ENCODE measurements around the gene CREBRF.
"Not testable (repeated sequence)": the region's sequence is repeated elsewhere in the genome, so short reads cannot be mapped to it uniquely, and the experiment has no call there.

Gene CREBRF

DNA sequence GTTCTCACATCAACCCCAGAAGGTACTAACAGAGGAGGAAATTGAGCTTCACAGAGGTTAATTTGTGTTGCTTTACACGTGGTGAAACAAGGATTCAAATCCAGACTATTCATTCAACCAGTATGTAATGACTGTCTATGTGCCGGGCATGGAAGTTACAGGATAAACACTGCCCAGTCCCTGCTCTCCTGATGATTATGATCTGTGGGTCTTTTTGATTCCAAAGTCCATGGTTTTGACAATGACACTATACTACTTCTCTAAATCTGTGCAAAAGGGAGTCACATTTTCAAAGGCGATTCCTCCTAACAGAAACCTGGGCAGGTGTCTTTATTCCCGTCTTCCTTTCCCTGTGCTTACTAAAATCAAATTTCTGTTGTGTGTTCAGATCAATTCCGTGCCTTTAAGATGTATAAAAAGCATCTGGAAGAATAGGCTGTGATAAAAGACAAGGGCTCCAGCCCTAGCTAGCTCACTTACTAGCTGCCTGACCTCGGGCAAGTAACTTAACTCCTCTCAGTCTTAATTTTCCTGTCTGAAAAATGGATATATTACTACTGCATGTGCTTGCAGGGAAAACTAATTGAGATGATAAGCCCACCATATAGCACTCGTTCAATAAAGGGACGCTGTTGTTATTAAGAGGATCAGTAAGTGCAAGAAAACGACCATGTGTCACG, 970 bp upstream of the CREBRF start:
- no peaks in the 10 kb centered on the region for H3K27me3 ChIP-seq (ENCODE audit: insufficient read depth, low read length)
- no peaks in the 10 kb centered on the region for H3K36me3 ChIP-seq (ENCODE audit: insufficient read depth, low read length)
- peaks cover 15% of the 10 kb centered on the region for H3K4me1 ChIP-seq (ENCODE audit: control insufficient read depth, insufficient read depth, low read length, unreplicated experiment)
- peaks cover 8% of the 10 kb centered on the region for H3K79me2 ChIP-seq (ENCODE audit: control insufficient read depth, insufficient read depth, low read length, unreplicated experiment)
- H3K27ac ChIP-seq (ENCODE audit: low read depth, low read length) = no peak overlapping the region
- H2AFZ ChIP-seq (ENCODE audit: low read length, unreplicated experiment) = peak overlapping the region; percentile 66
- H3K4me3 ChIP-seq (ENCODE audit: low read depth, low read length) = peak overlapping the region; percentile 84

GRCh38 chr5:173055722-173055982, 500 bp upstream of the CREBRF start:
- H2AFZ ChIP-seq (ENCODE audit: low read length, unreplicated experiment) = peak overlapping the region; percentile 66
- H3K27ac ChIP-seq (ENCODE audit: low read depth, low read length) = no peak overlapping the region
- H3K27me3 ChIP-seq (ENCODE audit: insufficient read depth, low read length) = no peaks in the 10 kb centered on the region
- H3K4me3 ChIP-seq (ENCODE audit: low read depth, low read length) = peak overlapping the region; percentile 84
- H3K4me1 ChIP-seq (ENCODE audit: control insufficient read depth, insufficient read depth, low read length, unreplicated experiment) = peaks cover 15% of the 10 kb centered on the region
- peaks cover 8% of the 10 kb centered on the region for H3K79me2 ChIP-seq (ENCODE audit: control insufficient read depth, insufficient read depth, low read length, unreplicated experiment)
- H3K36me3 ChIP-seq (ENCODE audit: insufficient read depth, low read length) = no peaks in the 10 kb centered on the region

DNA sequence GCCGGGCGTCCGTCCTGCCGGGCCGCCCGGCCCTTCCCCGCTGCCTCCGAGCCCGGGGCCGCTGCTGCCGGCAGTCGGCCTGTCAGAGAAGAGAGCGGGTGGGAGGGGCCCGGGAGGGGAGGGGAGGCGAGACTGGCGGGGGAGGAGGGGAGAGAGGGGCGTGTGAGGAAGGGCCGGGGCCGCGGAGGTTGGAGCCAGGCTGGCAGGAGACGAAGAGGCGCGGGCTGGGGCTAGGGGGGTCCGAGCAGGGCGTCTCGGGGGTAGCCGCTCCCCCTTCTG, 570 bp downstream of the CREBRF start:
- Histone ChIP-seq H3K79me2 (ENCODE audit: control insufficient read depth, insufficient read depth, low read length, unreplicated experiment) (peaks cover 8% of the 10 kb centered on the region), H2AFZ (ENCODE audit: low read length, unreplicated experiment) (no peak overlapping the region), H3K4me1 (ENCODE audit: control insufficient read depth, insufficient read depth, low read length, unreplicated experiment) (peaks cover 10% of the 10 kb centered on the region), H3K36me3 (ENCODE audit: insufficient read depth, low read length) (no peaks in the 10 kb centered on the region), H3K4me3 (ENCODE audit: low read depth, low read length) (peak overlapping the region; percentile 84), H3K27ac (ENCODE audit: low read depth, low read length) (peak overlapping the region; percentile 82), H3K27me3 (ENCODE audit: insufficient read depth, low read length) (no peaks in the 10 kb centered on the region)

DNA sequence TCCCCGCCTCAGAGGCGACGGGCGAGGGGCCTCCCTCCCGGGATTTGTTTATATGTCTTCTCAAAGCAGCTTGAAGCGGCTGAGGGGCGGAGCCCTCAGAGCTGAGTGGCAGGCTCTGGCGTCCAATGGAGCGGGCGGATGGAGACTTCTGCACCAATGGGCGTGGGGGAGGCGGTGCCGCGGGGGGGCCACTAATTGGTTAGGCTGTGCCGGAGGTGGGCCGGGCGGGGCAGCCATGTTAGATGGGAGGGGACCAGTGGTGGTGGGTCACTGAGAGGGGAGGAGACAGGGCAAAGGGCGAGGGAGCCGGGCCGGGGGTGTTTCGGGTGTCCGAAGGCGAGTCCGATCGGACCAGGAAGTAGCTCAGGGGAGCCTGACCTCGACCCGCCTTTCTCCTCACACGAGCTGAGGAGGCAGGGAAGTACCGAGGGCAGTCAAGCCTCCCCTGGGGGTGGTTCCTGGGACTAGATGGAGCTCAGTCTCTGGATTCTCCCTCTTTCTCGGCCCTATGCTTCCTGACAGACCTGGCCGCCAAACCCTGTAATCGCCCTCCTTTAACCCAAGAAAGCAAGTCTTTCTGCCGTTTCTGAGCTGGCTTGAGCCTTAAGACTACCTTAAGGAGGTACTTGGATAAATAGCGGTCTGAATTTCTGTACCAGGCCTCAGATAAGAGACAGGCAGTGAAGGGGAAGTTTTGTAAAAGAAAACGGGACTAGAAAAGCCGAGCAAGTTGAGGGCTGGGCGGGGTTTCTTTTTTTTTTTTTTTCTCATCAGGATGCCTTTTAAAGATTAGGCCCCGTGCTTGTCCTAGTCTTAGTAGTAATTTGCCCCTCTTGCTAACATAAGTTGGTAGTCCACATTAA, 1.1 kb downstream of the CREBRF start:
- peak overlapping the region; percentile 85 for H2AFZ ChIP-seq (ENCODE audit: low read length, unreplicated experiment)
- H3K4me1 ChIP-seq (ENCODE audit: control insufficient read depth, insufficient read depth, low read length, unreplicated experiment) = peaks cover 4% of the 10 kb centered on the region

GRCh38 chr5:173062141-173062540, 6.0 kb downstream of the CREBRF start:
- peaks cover 8% of the 10 kb centered on the region for H3K4me1 ChIP-seq (ENCODE audit: control insufficient read depth, insufficient read depth, low read length, unreplicated experiment)
- no peaks in the 10 kb centered on the region for H3K36me3 ChIP-seq (ENCODE audit: insufficient read depth, low read length)
- peaks cover 8% of the 10 kb centered on the region for H3K79me2 ChIP-seq (ENCODE audit: control insufficient read depth, insufficient read depth, low read length, unreplicated experiment)
- no peak overlapping the region for H2AFZ ChIP-seq (ENCODE audit: low read length, unreplicated experiment)
- H3K4me3 ChIP-seq (ENCODE audit: low read depth, low read length) = no peak overlapping the region
- no peaks in the 10 kb centered on the region for H3K27me3 ChIP-seq (ENCODE audit: insufficient read depth, low read length)
- H3K27ac ChIP-seq (ENCODE audit: low read depth, low read length) = no peak overlapping the region

More for the DNA sequence above, 1.1 kb downstream of the CREBRF start:
- no peaks in the 10 kb centered on the region for H3K36me3 ChIP-seq (ENCODE audit: insufficient read depth, low read length)
- peak overlapping the region; percentile 84 for H3K4me3 ChIP-seq (ENCODE audit: low read depth, low read length)
- no peaks in the 10 kb centered on the region for H3K27me3 ChIP-seq (ENCODE audit: insufficient read depth, low read length)
- H3K27ac ChIP-seq (ENCODE audit: low read depth, low read length) = peak overlapping the region; percentile 84
- peaks cover 8% of the 10 kb centered on the region for H3K79me2 ChIP-seq (ENCODE audit: control insufficient read depth, insufficient read depth, low read length, unreplicated experiment)

DNA sequence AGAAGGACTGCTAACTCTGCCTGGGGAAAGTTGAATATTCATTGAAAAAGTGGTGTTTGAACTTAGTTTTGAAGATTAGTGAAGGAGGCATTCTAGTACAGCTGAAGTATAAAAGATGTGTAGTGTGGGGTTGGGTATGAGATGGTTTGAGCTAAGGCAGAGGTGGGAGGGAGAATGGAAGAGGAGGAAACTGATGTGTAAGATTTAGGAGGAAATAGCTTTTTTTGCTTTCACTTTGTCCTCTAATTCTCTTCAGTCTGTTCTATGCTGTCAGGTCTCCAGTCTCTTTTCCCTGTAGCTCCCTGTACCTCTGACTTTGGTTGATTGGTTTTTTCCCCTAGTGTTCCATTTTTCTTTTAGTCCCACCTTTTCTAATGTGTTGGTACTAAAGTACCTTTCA, 9.0 kb downstream of the CREBRF start:
- Histone ChIP-seq H3K4me3 (ENCODE audit: low read depth, low read length) (peak overlapping the region; percentile 34), H3K27ac (ENCODE audit: low read depth, low read length) (no peak overlapping the region), H2AFZ (ENCODE audit: low read length, unreplicated experiment) (no peak overlapping the region), H3K27me3 (ENCODE audit: insufficient read depth, low read length) (no peaks in the 10 kb centered on the region), H3K79me2 (ENCODE audit: control insufficient read depth, insufficient read depth, low read length, unreplicated experiment) (no peaks in the 10 kb centered on the region), H3K36me3 (ENCODE audit: insufficient read depth, low read length) (no peaks in the 10 kb centered on the region), H3K4me1 (ENCODE audit: control insufficient read depth, insufficient read depth, low read length, unreplicated experiment) (peaks cover 4% of the 10 kb centered on the region)

DNA sequence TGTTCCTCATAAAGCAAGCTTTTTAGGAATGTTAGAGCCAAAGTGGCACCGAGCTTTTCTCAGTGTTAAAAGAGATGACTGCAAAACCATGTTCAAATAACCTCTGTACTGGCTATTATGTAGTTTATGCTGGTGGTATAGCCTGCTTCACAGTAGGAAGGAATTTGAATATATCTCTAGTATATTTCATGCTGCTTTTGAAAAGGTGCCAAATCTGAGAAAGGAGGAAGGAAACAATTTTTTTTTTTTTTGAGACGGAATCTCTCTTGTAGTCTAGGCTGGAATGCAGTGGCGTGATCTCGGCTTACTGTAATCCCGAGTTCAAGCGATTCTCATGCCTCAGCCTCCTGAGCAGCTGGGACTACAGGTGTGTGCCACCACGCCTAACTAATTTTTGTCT, 13.5 kb downstream of the CREBRF start:
- H3K27me3 ChIP-seq (ENCODE audit: insufficient read depth, low read length) = no peaks in the 10 kb centered on the region
- H3K4me3 ChIP-seq (ENCODE audit: low read depth, low read length) = no peak overlapping the region
- H3K4me1 ChIP-seq (ENCODE audit: control insufficient read depth, insufficient read depth, low read length, unreplicated experiment) = peaks cover 4% of the 10 kb centered on the region
- no peak overlapping the region for H2AFZ ChIP-seq (ENCODE audit: low read length, unreplicated experiment)
- no peaks in the 10 kb centered on the region for H3K79me2 ChIP-seq (ENCODE audit: control insufficient read depth, insufficient read depth, low read length, unreplicated experiment)
- no peaks in the 10 kb centered on the region for H3K36me3 ChIP-seq (ENCODE audit: insufficient read depth, low read length)
- no peak overlapping the region for H3K27ac ChIP-seq (ENCODE audit: low read depth, low read length)

DNA sequence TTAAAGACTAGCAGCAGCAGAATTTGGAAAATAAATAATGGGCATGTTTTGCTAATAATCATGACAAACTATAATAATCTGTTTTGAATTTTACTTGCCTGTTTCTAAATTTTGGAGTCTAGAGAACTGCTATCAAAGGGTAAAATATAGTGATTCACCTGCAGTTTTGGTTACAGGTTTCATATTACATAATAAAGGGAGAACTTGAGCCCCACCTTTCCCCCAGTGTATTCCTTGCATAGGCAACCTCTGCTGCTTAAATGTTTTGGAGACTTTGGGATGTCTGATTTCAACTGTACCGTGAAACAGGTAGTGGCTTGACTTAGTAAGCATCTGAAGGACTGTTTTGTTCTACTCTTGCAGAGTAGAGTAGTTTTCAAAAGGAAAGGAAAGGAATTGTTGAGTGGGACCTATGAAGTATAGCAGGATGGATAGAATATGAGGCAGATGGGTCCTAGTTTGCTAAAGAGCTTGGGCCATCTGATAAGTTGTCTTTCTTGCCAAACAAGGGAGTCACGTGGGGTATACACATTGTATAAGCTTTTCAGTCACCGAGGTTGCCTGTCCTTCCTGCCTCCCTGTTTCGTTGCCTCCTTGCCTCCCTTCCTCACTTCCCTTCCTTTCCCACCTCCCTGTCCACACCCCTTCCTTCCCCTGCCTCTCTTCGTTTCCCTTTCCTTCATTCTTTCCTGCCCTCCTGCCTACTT, 19.1 kb downstream of the CREBRF start:
- Histone ChIP-seq H3K4me1 (ENCODE audit: control insufficient read depth, insufficient read depth, low read length, unreplicated experiment) (no peaks in the 10 kb centered on the region), H2AFZ (ENCODE audit: low read length, unreplicated experiment) (no peak overlapping the region), H3K27me3 (ENCODE audit: insufficient read depth, low read length) (no peaks in the 10 kb centered on the region), H3K4me3 (ENCODE audit: low read depth, low read length) (no peak overlapping the region), H3K36me3 (ENCODE audit: insufficient read depth, low read length) (no peaks in the 10 kb centered on the region), H3K27ac (ENCODE audit: low read depth, low read length) (no peak overlapping the region), H3K79me2 (ENCODE audit: control insufficient read depth, insufficient read depth, low read length, unreplicated experiment) (no peaks in the 10 kb centered on the region)

GRCh38 chr5:173075970-173076369, 19.8 kb downstream of the CREBRF start:
- Histone ChIP-seq H2AFZ (ENCODE audit: low read length, unreplicated experiment) (no peak overlapping the region), H3K27me3 (ENCODE audit: insufficient read depth, low read length) (no peaks in the 10 kb centered on the region), H3K4me3 (ENCODE audit: low read depth, low read length) (no peak overlapping the region), H3K79me2 (ENCODE audit: control insufficient read depth, insufficient read depth, low read length, unreplicated experiment) (no peaks in the 10 kb centered on the region), H3K36me3 (ENCODE audit: insufficient read depth, low read length) (no peaks in the 10 kb centered on the region), H3K4me1 (ENCODE audit: control insufficient read depth, insufficient read depth, low read length, unreplicated experiment) (no peaks in the 10 kb centered on the region), H3K27ac (ENCODE audit: low read depth, low read length) (no peak overlapping the region)

GRCh38 chr5:173076471-173076870, 20.3 kb downstream of the CREBRF start:
- H3K27ac ChIP-seq (ENCODE audit: low read depth, low read length); H3K4me3 ChIP-seq (ENCODE audit: low read depth, low read length); H3K4me1 ChIP-seq (ENCODE audit: control insufficient read depth, insufficient read depth, low read length, unreplicated experiment); H3K27me3 ChIP-seq (ENCODE audit: insufficient read depth, low read length); H3K36me3 ChIP-seq (ENCODE audit: insufficient read depth, low read length); H2AFZ ChIP-seq (ENCODE audit: low read length, unreplicated experiment); H3K79me2 ChIP-seq (ENCODE audit: control insufficient read depth, insufficient read depth, low read length, unreplicated experiment): not testable (repeated sequence)

- Histone ChIP-seq H3K4me1 (ENCODE audit: control insufficient read depth, insufficient read depth, low read length, unreplicated experiment) (no peaks in the 10 kb centered on the region), H3K4me3 (ENCODE audit: low read depth, low read length) (no peak overlapping the region), H3K27ac (ENCODE audit: low read depth, low read length) (no peak overlapping the region), H2AFZ (ENCODE audit: low read length, unreplicated experiment) (no peak overlapping the region), H3K27me3 (ENCODE audit: insufficient read depth, low read length) (no peaks in the 10 kb centered on the region), H3K36me3 (ENCODE audit: insufficient read depth, low read length) (no peaks in the 10 kb centered on the region), H3K79me2 (ENCODE audit: control insufficient read depth, insufficient read depth, low read length, unreplicated experiment) (no peaks in the 10 kb centered on the region)
These were observed 22.7 kb downstream of the CREBRF start for GRCh38 chr5:173078878-173079277.

Data from ACC112 (cell line).